ENCODE measurements around the gene HCN2.
"Not testable (repeated sequence)": the region's sequence is repeated elsewhere in the genome, so short reads cannot be mapped to it uniquely, and the experiment has no call there.

Gene HCN2

GRCh38 chr19:621191-621590 is 31.5 kb downstream of the HCN2 start:
- not testable (repeated sequence) for H3K9me3 ChIP-seq (ENCODE audit: control insufficient read depth in 2 of 2, low read length in 2 of 2); H3K9ac ChIP-seq (ENCODE audit: low read depth in 1 of 2, low read length in 2 of 2); H3K27ac ChIP-seq (ENCODE audit: low read depth in 2 of 2, low read length in 2 of 2); H3K27me3 ChIP-seq (ENCODE audit: control insufficient read depth in 2 of 2, insufficient read depth in 2 of 2, low read length in 2 of 2); H3K4me1 ChIP-seq (ENCODE audit: control insufficient read depth in 2 of 2, insufficient read depth in 2 of 2, low read length in 2 of 2); H3K4me3 ChIP-seq (ENCODE audit: low read length in 2 of 2)
- H3K36me3 ChIP-seq (ENCODE audit: control insufficient read depth in 2 of 2, insufficient read depth in 2 of 2, low read length in 2 of 2): peaks cover 24 to 28% of the 10 kb centered on the region in 2 donors

GRCh38 chr19:621819-622218 is 32.1 kb downstream of the HCN2 start:
- Histone ChIP-seq H3K27ac (ENCODE audit: low read depth in 2 of 2, low read length in 2 of 2) (no peak overlapping the region), H3K4me1 (ENCODE audit: control insufficient read depth in 2 of 2, insufficient read depth in 2 of 2, low read length in 2 of 2) (no peaks in the 10 kb centered on the region), H3K9me3 (ENCODE audit: control insufficient read depth in 2 of 2, low read length in 2 of 2) (no peaks in the 10 kb centered on the region), H3K9ac (ENCODE audit: low read depth in 1 of 2, low read length in 2 of 2) (no peak overlapping the region), H3K36me3 (ENCODE audit: control insufficient read depth in 2 of 2, insufficient read depth in 2 of 2, low read length in 2 of 2) (peaks cover 24 to 28% of the 10 kb centered on the region in 2 donors), H3K27me3 (ENCODE audit: control insufficient read depth in 2 of 2, insufficient read depth in 2 of 2, low read length in 2 of 2) (no peaks in the 10 kb centered on the region), H3K4me3 (ENCODE audit: low read length in 2 of 2) (no peak overlapping the region)

- Histone ChIP-seq H3K36me3 (ENCODE audit: control insufficient read depth in 2 of 2, insufficient read depth in 2 of 2, low read length in 2 of 2) (peaks cover 24 to 28% of the 10 kb centered on the region in 2 donors), H3K9ac (ENCODE audit: low read depth in 1 of 2, low read length in 2 of 2) (no peak overlapping the region), H3K27me3 (ENCODE audit: control insufficient read depth in 2 of 2, insufficient read depth in 2 of 2, low read length in 2 of 2) (no peaks in the 10 kb centered on the region), H3K4me3 (ENCODE audit: low read length in 2 of 2) (no peak overlapping the region), H3K27ac (ENCODE audit: low read depth in 2 of 2, low read length in 2 of 2) (no peak overlapping the region), H3K9me3 (ENCODE audit: control insufficient read depth in 2 of 2, low read length in 2 of 2) (no peaks in the 10 kb centered on the region), H3K4me1 (ENCODE audit: control insufficient read depth in 2 of 2, insufficient read depth in 2 of 2, low read length in 2 of 2) (no peaks in the 10 kb centered on the region)
These were observed 33.0 kb downstream of the HCN2 start for GRCh38 chr19:622666-623065.

GRCh38 chr19:623175-623916 is 33.7 kb downstream of the HCN2 start:
- Histone ChIP-seq H3K4me3 (ENCODE audit: low read length in 2 of 2) (no peak overlapping the region), H3K27me3 (ENCODE audit: control insufficient read depth in 2 of 2, insufficient read depth in 2 of 2, low read length in 2 of 2) (no peaks in the 10 kb centered on the region), H3K9me3 (ENCODE audit: control insufficient read depth in 2 of 2, low read length in 2 of 2) (no peaks in the 10 kb centered on the region), H3K4me1 (ENCODE audit: control insufficient read depth in 2 of 2, insufficient read depth in 2 of 2, low read length in 2 of 2) (no peaks in the 10 kb centered on the region), H3K27ac (ENCODE audit: low read depth in 2 of 2, low read length in 2 of 2) (no peak overlapping the region), H3K9ac (ENCODE audit: low read depth in 1 of 2, low read length in 2 of 2) (no peak overlapping the region), H3K36me3 (ENCODE audit: control insufficient read depth in 2 of 2, insufficient read depth in 2 of 2, low read length in 2 of 2) (peaks cover 20 to 28% of the 10 kb centered on the region in 2 donors)

- peaks cover 19 to 24% of the 10 kb centered on the region in 2 donors for H3K36me3 ChIP-seq (ENCODE audit: control insufficient read depth in 2 of 2, insufficient read depth in 2 of 2, low read length in 2 of 2)
- no peaks in the 10 kb centered on the region for H3K9me3 ChIP-seq (ENCODE audit: control insufficient read depth in 2 of 2, low read length in 2 of 2)
- no peak overlapping the region for H3K4me3 ChIP-seq (ENCODE audit: low read length in 2 of 2)
- no peaks in the 10 kb centered on the region for H3K4me1 ChIP-seq (ENCODE audit: control insufficient read depth in 2 of 2, insufficient read depth in 2 of 2, low read length in 2 of 2)
- no peak overlapping the region for H3K27ac ChIP-seq (ENCODE audit: low read depth in 2 of 2, low read length in 2 of 2)
- H3K27me3 ChIP-seq (ENCODE audit: control insufficient read depth in 2 of 2, insufficient read depth in 2 of 2, low read length in 2 of 2): no peaks in the 10 kb centered on the region
- no peak overlapping the region for H3K9ac ChIP-seq (ENCODE audit: low read depth in 1 of 2, low read length in 2 of 2)
These were observed 34.3 kb downstream of the HCN2 start for GRCh38 chr19:623974-624373.

- Histone ChIP-seq H3K9ac (ENCODE audit: low read depth in 1 of 2, low read length in 2 of 2) (no peak overlapping the region), H3K4me1 (ENCODE audit: control insufficient read depth in 2 of 2, insufficient read depth in 2 of 2, low read length in 2 of 2) (no peaks in the 10 kb centered on the region), H3K4me3 (ENCODE audit: low read length in 2 of 2) (no peak overlapping the region), H3K9me3 (ENCODE audit: control insufficient read depth in 2 of 2, low read length in 2 of 2) (no peaks in the 10 kb centered on the region), H3K36me3 (ENCODE audit: control insufficient read depth in 2 of 2, insufficient read depth in 2 of 2, low read length in 2 of 2) (peaks cover 14 to 19% of the 10 kb centered on the region in 2 donors), H3K27me3 (ENCODE audit: control insufficient read depth in 2 of 2, insufficient read depth in 2 of 2, low read length in 2 of 2) (no peaks in the 10 kb centered on the region), H3K27ac (ENCODE audit: low read depth in 2 of 2, low read length in 2 of 2) (no peak overlapping the region)
These were observed 34.9 kb downstream of the HCN2 start for GRCh38 chr19:624433-625109.

GRCh38 chr19:625257-625656 is 35.6 kb downstream of the HCN2 start:
- H3K4me1 ChIP-seq (ENCODE audit: control insufficient read depth in 2 of 2, insufficient read depth in 2 of 2, low read length in 2 of 2): no peaks in the 10 kb centered on the region
- H3K27ac ChIP-seq (ENCODE audit: low read depth in 2 of 2, low read length in 2 of 2): no peak overlapping the region
- no peaks in the 10 kb centered on the region for H3K27me3 ChIP-seq (ENCODE audit: control insufficient read depth in 2 of 2, insufficient read depth in 2 of 2, low read length in 2 of 2)
- no peak overlapping the region for H3K4me3 ChIP-seq (ENCODE audit: low read length in 2 of 2)
- H3K9ac ChIP-seq (ENCODE audit: low read depth in 1 of 2, low read length in 2 of 2): no peak overlapping the region
- no peaks in the 10 kb centered on the region for H3K9me3 ChIP-seq (ENCODE audit: control insufficient read depth in 2 of 2, low read length in 2 of 2)
- H3K36me3 ChIP-seq (ENCODE audit: control insufficient read depth in 2 of 2, insufficient read depth in 2 of 2, low read length in 2 of 2): peaks cover 14 to 15% of the 10 kb centered on the region in 2 donors

- H3K9ac ChIP-seq (ENCODE audit: low read depth in 1 of 2, low read length in 2 of 2): not testable (repeated sequence)
- H3K36me3 ChIP-seq (ENCODE audit: control insufficient read depth in 2 of 2, insufficient read depth in 2 of 2, low read length in 2 of 2): peaks cover 14% of the 10 kb centered on the region in 2 donors
These were observed 36.9 kb downstream of the HCN2 start for GRCh38 chr19:626566-626965.

GRCh38 chr19:628168-628567 is 38.5 kb downstream of the HCN2 start:
- Histone ChIP-seq H3K9me3 (ENCODE audit: control insufficient read depth in 2 of 2, low read length in 2 of 2) (no peaks in the 10 kb centered on the region), H3K36me3 (ENCODE audit: control insufficient read depth in 2 of 2, insufficient read depth in 2 of 2, low read length in 2 of 2) (peaks cover 10% of the 10 kb centered on the region in 2 donors), H3K4me1 (ENCODE audit: control insufficient read depth in 2 of 2, insufficient read depth in 2 of 2, low read length in 2 of 2) (peaks cover 8% of the 10 kb centered on the region in 2 donors), H3K27ac (ENCODE audit: low read depth in 2 of 2, low read length in 2 of 2) (no peak overlapping the region), H3K4me3 (ENCODE audit: low read length in 2 of 2) (no peak overlapping the region), H3K9ac (ENCODE audit: low read depth in 1 of 2, low read length in 2 of 2) (no peak overlapping the region), H3K27me3 (ENCODE audit: control insufficient read depth in 2 of 2, insufficient read depth in 2 of 2, low read length in 2 of 2) (no peaks in the 10 kb centered on the region)

More at GRCh38 chr19:626566-626965, 36.9 kb downstream of the HCN2 start:
- not testable (repeated sequence) for H3K9me3 ChIP-seq (ENCODE audit: control insufficient read depth in 2 of 2, low read length in 2 of 2); H3K4me3 ChIP-seq (ENCODE audit: low read length in 2 of 2); H3K27me3 ChIP-seq (ENCODE audit: control insufficient read depth in 2 of 2, insufficient read depth in 2 of 2, low read length in 2 of 2); H3K27ac ChIP-seq (ENCODE audit: low read depth in 2 of 2, low read length in 2 of 2); H3K4me1 ChIP-seq (ENCODE audit: control insufficient read depth in 2 of 2, insufficient read depth in 2 of 2, low read length in 2 of 2)

- not testable (repeated sequence) for H3K27me3 ChIP-seq (ENCODE audit: control insufficient read depth in 2 of 2, insufficient read depth in 2 of 2, low read length in 2 of 2); H3K27ac ChIP-seq (ENCODE audit: low read depth in 2 of 2, low read length in 2 of 2); H3K4me3 ChIP-seq (ENCODE audit: low read length in 2 of 2); H3K9me3 ChIP-seq (ENCODE audit: control insufficient read depth in 2 of 2, low read length in 2 of 2); H3K9ac ChIP-seq (ENCODE audit: low read depth in 1 of 2, low read length in 2 of 2)
- peaks cover 16 to 17% of the 10 kb centered on the region in 2 donors for H3K4me1 ChIP-seq (ENCODE audit: control insufficient read depth in 2 of 2, insufficient read depth in 2 of 2, low read length in 2 of 2)
- peaks cover 10% of the 10 kb centered on the region in 2 donors for H3K36me3 ChIP-seq (ENCODE audit: control insufficient read depth in 2 of 2, insufficient read depth in 2 of 2, low read length in 2 of 2)
These were observed 39.8 kb downstream of the HCN2 start for GRCh38 chr19:629515-629914.
